WTC11 (cell line): Measurements from ENCODE around the gene KRTAP11-1. TPM values are rescaled to one million over a fixed set of nuclear protein-coding genes. Genes with fewer than 3 reads are reported as not detected.

Source experiments
- ATAC-seq: fragments of 200-7000 bp; cut with Tn5 transposase; 2 replicates; pipeline ENCODE4 v1.10.0; 2021; ENCODE audit warnings: mild to moderate bottlenecking, moderate library complexity
- CTCF ChIA-PET: fragments of 300-600 bp; sonication (Branson Sonifier 250); formaldehyde crosslinking; loops from one replicate; lab custom pipeline; 2021; ENCODE audit warnings: antibody characterized with exemption; lab: Charles Lee
- POLR2A ChIA-PET: fragments of 350-600 bp; sonication (Branson Sonifier 250); formaldehyde crosslinking; loops from one replicate; lab custom pipeline; 2021; ENCODE audit warnings: antibody characterized with exemption; lab: Charles Lee
- DNase-seq: peaks from one replicate; pipeline ENCODE4 v3.0.0; 2021; ENCODE audit warnings: low spot score
- H3K27ac Mint-ChIP-seq: 2 replicates; pipeline ENCODE4 v1.8.0; 2021; ENCODE audit warnings: mixed read lengths
- H3K27me3 Mint-ChIP-seq: 2 replicates; pipeline ENCODE4 v1.8.0; 2021; ENCODE audit warnings: low read depth, mild to moderate bottlenecking, moderate library complexity, mixed read lengths
- H3K36me3 Mint-ChIP-seq: 2 replicates; pipeline ENCODE4 v1.8.0; 2021; ENCODE audit warnings: mixed read lengths
- H3K4me1 Mint-ChIP-seq: 2 replicates; pipeline ENCODE4 v1.8.0; 2022; ENCODE audit warnings: mixed read lengths
- H3K4me3 Mint-ChIP-seq: 2 replicates; pipeline ENCODE4 v1.8.0; 2021; ENCODE audit warnings: mild to moderate bottlenecking, moderate library complexity, mixed read lengths
- H3K9me3 Mint-ChIP-seq: 2 replicates; pipeline ENCODE4 v1.8.0; 2021; ENCODE audit warnings: mixed read lengths
- ATF1 ChIP-seq: sonication (generic); formaldehyde crosslinking; IDR thresholded peaks from 2 replicates; pipeline ENCODE4 v1.8.1; 2023; ENCODE audit warnings: mild to moderate bottlenecking, moderate library complexity, missing genetic modification reagents
- ATF3 ChIP-seq: sonication (generic); formaldehyde crosslinking; conservative IDR thresholded peaks from 2 replicates; pipeline ENCODE4 v1.8.1; 2022; ENCODE audit warnings: mild to moderate bottlenecking, missing genetic modification reagents
- CBFB ChIP-seq: sonication (generic); formaldehyde crosslinking; IDR thresholded peaks from 2 replicates; pipeline ENCODE4 v1.8.1; 2022; ENCODE audit warnings: mild to moderate bottlenecking, low read depth, missing genetic modification reagents
- FOXP1 ChIP-seq: sonication (generic); formaldehyde crosslinking; IDR thresholded peaks from 2 replicates; pipeline ENCODE4 v1.8.0; 2022; ENCODE audit warnings: missing genetic modification reagents, mild to moderate bottlenecking, moderate library complexity, borderline replicate concordance
- JAZF1 ChIP-seq: fragments of 250-450 bp; sonication (Bioruptor Pico); IDR thresholded peaks from 2 replicates; pipeline ENCODE4 v1.9.0; 2021; ENCODE audit warnings: moderate library complexity, mild to moderate bottlenecking, inconsistent platforms
- JUN ChIP-seq: sonication (generic); formaldehyde crosslinking; IDR thresholded peaks from 2 replicates; pipeline ENCODE4 v1.8.0; 2023; ENCODE audit warnings: mild to moderate bottlenecking, missing genetic modification reagents
- NFATC4 ChIP-seq: fragments of 250-450 bp; sonication (Bioruptor Pico); IDR thresholded peaks from 2 replicates; pipeline ENCODE4 v1.9.0; 2021; ENCODE audit warnings: mild to moderate bottlenecking
- RORB ChIP-seq: fragments of 250-450 bp; sonication (Bioruptor Pico); IDR thresholded peaks from 2 replicates; pipeline ENCODE4 v1.9.0; 2021; ENCODE audit warnings: mild to moderate bottlenecking
- SOX15 ChIP-seq: fragments of 250-450 bp; sonication (Bioruptor Pico); IDR thresholded peaks from 2 replicates; pipeline ENCODE4 v1.9.0; 2021; ENCODE audit warnings: mild to moderate bottlenecking
- SP1 ChIP-seq: sonication (generic); formaldehyde crosslinking; conservative IDR thresholded peaks from 2 replicates; pipeline ENCODE4 v1.8.1; 2022; ENCODE audit warnings: missing genetic modification reagents
- TCF7 ChIP-seq: sonication (generic); formaldehyde crosslinking; IDR thresholded peaks from 2 replicates; pipeline ENCODE4 v1.8.0; 2022; ENCODE audit warnings: mild to moderate bottlenecking, low read depth, missing genetic modification reagents, moderate library complexity
- TEAD4 ChIP-seq: sonication (generic); formaldehyde crosslinking; IDR thresholded peaks from 2 replicates; pipeline ENCODE4 v1.8.0; 2022; ENCODE audit warnings: mild to moderate bottlenecking, missing genetic modification reagents
- TP53 ChIP-seq: sonication (generic); formaldehyde crosslinking; IDR thresholded peaks from 2 replicates; pipeline ENCODE4 v1.8.1; 2023; ENCODE audit warnings: mild to moderate bottlenecking, missing genetic modification reagents
- USF1 ChIP-seq: sonication (generic); formaldehyde crosslinking; IDR thresholded peaks from 2 replicates; pipeline ENCODE4 v1.8.0; 2022; ENCODE audit warnings: mild to moderate bottlenecking, missing genetic modification reagents
- ZNF396 ChIP-seq: fragments of 250-450 bp; sonication (Bioruptor Pico); IDR thresholded peaks from 2 replicates; pipeline ENCODE4 v1.8.0; 2021; ENCODE audit warnings: mild to moderate bottlenecking, moderate library complexity, borderline replicate concordance
- ZNF416 ChIP-seq: fragments of 250-450 bp; sonication (Bioruptor Pico); IDR thresholded peaks from 2 replicates; pipeline ENCODE4 v1.9.0; 2021; ENCODE audit warnings: mild to moderate bottlenecking, inconsistent platforms
- total RNA-seq: library from RNA; stranded (reverse); gene quantifications from 3 replicates; pipeline ENCODE4 v1.2.3, GENCODE V29; 2021
- TF ChIP-seq, protein P1 (sequence below): sonication (generic); formaldehyde crosslinking; IDR thresholded peaks from 2 replicates; pipeline ENCODE4 v1.8.1; 2022; ENCODE audit warnings: mild to moderate bottlenecking, missing genetic modification reagents, moderate library complexity, borderline replicate concordance
- TF ChIP-seq, protein P2 (sequence below): fragments of 250-450 bp; sonication (Bioruptor Pico); conservative IDR thresholded peaks from 2 replicates; pipeline ENCODE4 v1.9.0; 2021; ENCODE audit warnings: mild to moderate bottlenecking
- TF ChIP-seq, protein P3 (sequence below): fragments of 250-450 bp; sonication (Bioruptor Pico); IDR thresholded peaks from 2 replicates; pipeline ENCODE4 v1.9.0; 2021; ENCODE audit warnings: moderate library complexity, mild to moderate bottlenecking, inconsistent platforms, borderline replicate concordance
- TF ChIP-seq, protein P4 (sequence below): sonication (generic); formaldehyde crosslinking; IDR thresholded peaks from 2 replicates; pipeline ENCODE4 v1.8.0; 2022; ENCODE audit warnings: missing genetic modification reagents
- TF ChIP-seq, protein P5 (sequence below): sonication (generic); formaldehyde crosslinking; IDR thresholded peaks from 2 replicates; pipeline ENCODE4 v1.8.1; 2023; ENCODE audit warnings: mild to moderate bottlenecking, missing genetic modification reagents, borderline replicate concordance
- TF ChIP-seq, protein P6 (sequence below): sonication (generic); formaldehyde crosslinking; IDR thresholded peaks from 2 replicates; pipeline ENCODE4 v1.8.1; 2023; ENCODE audit warnings: mild to moderate bottlenecking, moderate library complexity, missing genetic modification reagents

Gene KRTAP11-1
- total RNA-seq, 1 experiment from 2014 or later, result not detected

GRCh38 chr21:30924146-30924700 lies 42.8 kb upstream of the KRTAP11-1 start (continued):
- TF ChIP-seq JUN (CRISPR knock-in tag) (no peak), NFATC4 (CRISPR knock-in tag) (no peak), FOXP1 (CRISPR knock-in tag) (no peak), TP53 (CRISPR knock-in tag) (no peak)
- TF ChIP-seq, protein P1, sequence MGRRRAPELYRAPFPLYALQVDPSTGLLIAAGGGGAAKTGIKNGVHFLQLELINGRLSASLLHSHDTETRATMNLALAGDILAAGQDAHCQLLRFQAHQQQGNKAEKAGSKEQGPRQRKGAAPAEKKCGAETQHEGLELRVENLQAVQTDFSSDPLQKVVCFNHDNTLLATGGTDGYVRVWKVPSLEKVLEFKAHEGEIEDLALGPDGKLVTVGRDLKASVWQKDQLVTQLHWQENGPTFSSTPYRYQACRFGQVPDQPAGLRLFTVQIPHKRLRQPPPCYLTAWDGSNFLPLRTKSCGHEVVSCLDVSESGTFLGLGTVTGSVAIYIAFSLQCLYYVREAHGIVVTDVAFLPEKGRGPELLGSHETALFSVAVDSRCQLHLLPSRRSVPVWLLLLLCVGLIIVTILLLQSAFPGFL (CRISPR knock-in tag), result no peak

DNA sequence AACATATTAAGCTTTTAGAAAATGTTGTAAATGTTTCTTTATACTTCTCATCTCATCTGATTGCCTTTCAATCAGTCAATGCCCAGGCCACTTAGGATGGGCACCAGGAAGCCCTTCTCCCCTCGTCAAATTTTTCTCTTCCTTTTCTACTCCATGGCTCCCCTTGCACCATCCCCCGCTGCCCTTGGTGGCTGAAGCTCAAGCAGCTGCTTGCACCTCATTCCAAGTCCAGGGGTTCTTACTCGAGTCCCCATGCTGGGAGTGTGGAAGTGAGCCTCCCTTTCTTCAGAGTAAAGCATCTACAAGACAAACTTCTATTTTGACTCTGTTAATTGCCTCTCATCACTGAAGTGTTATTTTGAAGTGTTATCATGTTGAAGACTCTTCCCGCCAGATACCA lies 39.7 kb upstream of the KRTAP11-1 start:
- Mint-ChIP-seq H3K4me3 (no peak overlapping the region), H3K36me3 (no peaks in the 10 kb centered on the region), H3K27me3 (no peaks in the 10 kb centered on the region), H3K27ac (no peak overlapping the region), H3K4me1 (peaks cover 4% of the 10 kb centered on the region; the same call in 1 of the 2 replicates), H3K9me3 (peaks cover 7% of the 10 kb centered on the region)
- ChIA-PET CTCF (no interaction called here), POLR2A (no interaction called here)
- ATAC-seq (no peak), DNase-seq (no peak)
- TF ChIP-seq, protein P2, sequence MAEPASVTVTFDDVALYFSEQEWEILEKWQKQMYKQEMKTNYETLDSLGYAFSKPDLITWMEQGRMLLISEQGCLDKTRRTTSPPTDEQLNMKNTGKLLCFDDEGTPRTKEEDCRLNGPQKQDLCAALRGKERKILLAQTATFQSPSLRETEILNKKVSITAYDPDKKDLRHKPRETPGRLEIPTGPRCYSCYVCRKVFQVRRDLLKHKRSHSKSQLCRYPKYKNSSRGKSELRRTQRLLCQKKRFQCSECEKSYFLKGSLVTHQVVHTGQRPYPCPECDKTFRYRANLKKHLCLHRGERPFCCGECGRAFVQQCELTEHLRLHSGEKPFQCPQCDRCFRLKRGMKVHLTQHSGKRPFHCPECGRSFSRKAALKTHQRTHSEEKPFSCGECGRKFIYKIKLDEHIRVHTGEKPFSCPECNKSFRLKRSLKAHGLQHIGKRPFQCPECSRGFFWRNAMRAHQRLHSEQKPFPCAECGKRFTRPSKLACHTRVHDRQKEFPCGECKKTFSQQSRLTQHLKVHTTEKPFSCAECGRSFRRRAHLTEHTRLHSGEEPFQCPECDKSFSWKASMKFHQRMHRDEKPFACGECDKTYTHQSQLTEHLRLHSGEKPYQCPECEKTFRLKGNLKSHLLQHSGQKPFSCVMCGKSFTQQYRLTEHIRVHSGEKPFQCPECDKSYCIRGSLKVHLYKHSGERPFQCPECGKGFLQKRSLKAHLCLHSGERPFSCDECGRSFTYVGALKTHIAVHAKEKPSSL (CRISPR knock-in tag), result no peak
- TF ChIP-seq, protein P3, sequence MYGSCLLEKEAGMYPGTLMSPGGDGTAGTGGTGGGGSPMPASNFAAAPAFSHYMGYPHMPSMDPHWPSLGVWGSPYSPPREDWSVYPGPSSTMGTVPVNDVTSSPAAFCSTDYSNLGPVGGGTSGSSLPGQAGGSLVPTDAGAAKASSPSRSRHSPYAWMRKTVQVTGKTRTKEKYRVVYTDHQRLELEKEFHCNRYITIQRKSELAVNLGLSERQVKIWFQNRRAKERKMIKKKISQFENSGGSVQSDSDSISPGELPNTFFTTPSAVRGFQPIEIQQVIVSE, result no peak
- TF ChIP-seq ZNF396 (CRISPR knock-in tag) (no peak), TP53 (CRISPR knock-in tag) (no peak), ZNF416 (no peak), JAZF1 (CRISPR knock-in tag) (no peak), CBFB (CRISPR knock-in tag) (no peak), SOX15 (CRISPR knock-in tag) (no peak), ATF1 (CRISPR knock-in tag) (no peak), TEAD4 (CRISPR knock-in tag) (no peak), RORB (no peak), TCF7 (CRISPR knock-in tag) (no peak), ATF3 (no peak), SP1 (no peak), USF1 (CRISPR knock-in tag) (no peak)
- TF ChIP-seq, protein P4, sequence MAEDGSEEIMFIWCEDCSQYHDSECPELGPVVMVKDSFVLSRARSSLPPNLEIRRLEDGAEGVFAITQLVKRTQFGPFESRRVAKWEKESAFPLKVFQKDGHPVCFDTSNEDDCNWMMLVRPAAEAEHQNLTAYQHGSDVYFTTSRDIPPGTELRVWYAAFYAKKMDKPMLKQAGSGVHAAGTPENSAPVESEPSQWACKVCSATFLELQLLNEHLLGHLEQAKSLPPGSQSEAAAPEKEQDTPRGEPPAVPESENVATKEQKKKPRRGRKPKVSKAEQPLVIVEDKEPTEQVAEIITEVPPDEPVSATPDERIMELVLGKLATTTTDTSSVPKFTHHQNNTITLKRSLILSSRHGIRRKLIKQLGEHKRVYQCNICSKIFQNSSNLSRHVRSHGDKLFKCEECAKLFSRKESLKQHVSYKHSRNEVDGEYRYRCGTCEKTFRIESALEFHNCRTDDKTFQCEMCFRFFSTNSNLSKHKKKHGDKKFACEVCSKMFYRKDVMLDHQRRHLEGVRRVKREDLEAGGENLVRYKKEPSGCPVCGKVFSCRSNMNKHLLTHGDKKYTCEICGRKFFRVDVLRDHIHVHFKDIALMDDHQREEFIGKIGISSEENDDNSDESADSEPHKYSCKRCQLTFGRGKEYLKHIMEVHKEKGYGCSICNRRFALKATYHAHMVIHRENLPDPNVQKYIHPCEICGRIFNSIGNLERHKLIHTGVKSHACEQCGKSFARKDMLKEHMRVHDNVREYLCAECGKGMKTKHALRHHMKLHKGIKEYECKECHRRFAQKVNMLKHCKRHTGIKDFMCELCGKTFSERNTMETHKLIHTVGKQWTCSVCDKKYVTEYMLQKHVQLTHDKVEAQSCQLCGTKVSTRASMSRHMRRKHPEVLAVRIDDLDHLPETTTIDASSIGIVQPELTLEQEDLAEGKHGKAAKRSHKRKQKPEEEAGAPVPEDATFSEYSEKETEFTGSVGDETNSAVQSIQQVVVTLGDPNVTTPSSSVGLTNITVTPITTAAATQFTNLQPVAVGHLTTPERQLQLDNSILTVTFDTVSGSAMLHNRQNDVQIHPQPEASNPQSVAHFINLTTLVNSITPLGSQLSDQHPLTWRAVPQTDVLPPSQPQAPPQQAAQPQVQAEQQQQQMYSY (CRISPR knock-in tag), result no peak
- TF ChIP-seq, protein P5, sequence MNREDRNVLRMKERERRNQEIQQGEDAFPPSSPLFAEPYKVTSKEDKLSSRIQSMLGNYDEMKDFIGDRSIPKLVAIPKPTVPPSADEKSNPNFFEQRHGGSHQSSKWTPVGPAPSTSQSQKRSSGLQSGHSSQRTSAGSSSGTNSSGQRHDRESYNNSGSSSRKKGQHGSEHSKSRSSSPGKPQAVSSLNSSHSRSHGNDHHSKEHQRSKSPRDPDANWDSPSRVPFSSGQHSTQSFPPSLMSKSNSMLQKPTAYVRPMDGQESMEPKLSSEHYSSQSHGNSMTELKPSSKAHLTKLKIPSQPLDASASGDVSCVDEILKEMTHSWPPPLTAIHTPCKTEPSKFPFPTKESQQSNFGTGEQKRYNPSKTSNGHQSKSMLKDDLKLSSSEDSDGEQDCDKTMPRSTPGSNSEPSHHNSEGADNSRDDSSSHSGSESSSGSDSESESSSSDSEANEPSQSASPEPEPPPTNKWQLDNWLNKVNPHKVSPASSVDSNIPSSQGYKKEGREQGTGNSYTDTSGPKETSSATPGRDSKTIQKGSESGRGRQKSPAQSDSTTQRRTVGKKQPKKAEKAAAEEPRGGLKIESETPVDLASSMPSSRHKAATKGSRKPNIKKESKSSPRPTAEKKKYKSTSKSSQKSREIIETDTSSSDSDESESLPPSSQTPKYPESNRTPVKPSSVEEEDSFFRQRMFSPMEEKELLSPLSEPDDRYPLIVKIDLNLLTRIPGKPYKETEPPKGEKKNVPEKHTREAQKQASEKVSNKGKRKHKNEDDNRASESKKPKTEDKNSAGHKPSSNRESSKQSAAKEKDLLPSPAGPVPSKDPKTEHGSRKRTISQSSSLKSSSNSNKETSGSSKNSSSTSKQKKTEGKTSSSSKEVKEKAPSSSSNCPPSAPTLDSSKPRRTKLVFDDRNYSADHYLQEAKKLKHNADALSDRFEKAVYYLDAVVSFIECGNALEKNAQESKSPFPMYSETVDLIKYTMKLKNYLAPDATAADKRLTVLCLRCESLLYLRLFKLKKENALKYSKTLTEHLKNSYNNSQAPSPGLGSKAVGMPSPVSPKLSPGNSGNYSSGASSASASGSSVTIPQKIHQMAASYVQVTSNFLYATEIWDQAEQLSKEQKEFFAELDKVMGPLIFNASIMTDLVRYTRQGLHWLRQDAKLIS (CRISPR knock-in tag), result no peak
- TF ChIP-seq, protein P6, sequence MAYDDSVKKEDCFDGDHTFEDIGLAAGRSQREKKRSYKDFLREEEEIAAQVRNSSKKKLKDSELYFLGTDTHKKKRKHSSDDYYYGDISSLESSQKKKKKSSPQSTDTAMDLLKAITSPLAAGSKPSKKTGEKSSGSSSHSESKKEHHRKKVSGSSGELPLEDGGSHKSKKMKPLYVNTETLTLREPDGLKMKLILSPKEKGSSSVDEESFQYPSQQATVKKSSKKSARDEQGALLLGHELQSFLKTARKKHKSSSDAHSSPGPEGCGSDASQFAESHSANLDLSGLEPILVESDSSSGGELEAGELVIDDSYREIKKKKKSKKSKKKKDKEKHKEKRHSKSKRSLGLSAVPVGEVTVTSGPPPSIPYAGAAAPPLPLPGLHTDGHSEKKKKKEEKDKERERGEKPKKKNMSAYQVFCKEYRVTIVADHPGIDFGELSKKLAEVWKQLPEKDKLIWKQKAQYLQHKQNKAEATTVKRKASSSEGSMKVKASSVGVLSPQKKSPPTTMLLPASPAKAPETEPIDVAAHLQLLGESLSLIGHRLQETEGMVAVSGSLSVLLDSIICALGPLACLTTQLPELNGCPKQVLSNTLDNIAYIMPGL (CRISPR knock-in tag), result no peak
